ENCODE results near the gene HLA-DPB1. TPM values are rescaled to one million over a fixed set of nuclear protein-coding genes. Genes with fewer than 3 reads are reported as not detected.

The HLA-DPB1 gene
- polyA plus RNA-seq, 3 donors, result 10.7 to 26.6 (median 20.8) TPM

- no peak for DNase-seq (ENCODE audit: extremely low read depth in 1 of 11, low read depth in 9 of 11, low spot score in 4 of 11)
Measured at GRCh38 chr6:33064723-33065122, 11.1 kb upstream of the HLA-DPB1 start.

- no peak for DNase-seq (ENCODE audit: extremely low read depth in 1 of 11, low read depth in 9 of 11, low spot score in 4 of 11)
Measured at GRCh38 chr6:33065312-33065711, 10.5 kb upstream of the HLA-DPB1 start.

- no peak for DNase-seq (ENCODE audit: extremely low read depth in 1 of 11, low read depth in 9 of 11, low spot score in 4 of 11)
Measured at GRCh38 chr6:33066917-33067521, 8.8 kb upstream of the HLA-DPB1 start.

GRCh38 chr6:33069021-33069738 lies 6.6 kb upstream of the HLA-DPB1 start:
- no peak for DNase-seq (ENCODE audit: extremely low read depth in 1 of 11, low read depth in 9 of 11, low spot score in 4 of 11)

GRCh38 chr6:33070909-33071308 lies 4.9 kb upstream of the HLA-DPB1 start:
- DNase-seq (ENCODE audit: extremely low read depth in 1 of 11, low read depth in 9 of 11, low spot score in 4 of 11), result no peak

GRCh38 chr6:33071569-33071968 lies 4.2 kb upstream of the HLA-DPB1 start:
- no peak for DNase-seq (ENCODE audit: extremely low read depth in 1 of 11, low read depth in 9 of 11, low spot score in 4 of 11)

GRCh38 chr6:33072508-33073100 lies 3.2 kb upstream of the HLA-DPB1 start:
- no peak for DNase-seq (ENCODE audit: extremely low read depth in 1 of 11, low read depth in 9 of 11, low spot score in 4 of 11)

- DNase-seq (ENCODE audit: extremely low read depth in 1 of 11, low read depth in 9 of 11, low spot score in 4 of 11), result no peak
Measured at GRCh38 chr6:33073431-33073871, 2.3 kb upstream of the HLA-DPB1 start, which contains the start of gene HLA-DPA1. Gene HLA-DPA1 (minus strand): TSS chr6:33073649.

GRCh38 chr6:33075208-33075567 lies 602 bp upstream of the HLA-DPB1 start:
- no peak for DNase-seq (ENCODE audit: extremely low read depth in 1 of 11, low read depth in 9 of 11, low spot score in 4 of 11)

- DNase-seq (ENCODE audit: extremely low read depth in 1 of 11, low read depth in 9 of 11, low spot score in 4 of 11), result no peak
Measured at GRCh38 chr6:33076406-33076934, 680 bp downstream of the HLA-DPB1 start.

- no peak for DNase-seq (ENCODE audit: extremely low read depth in 1 of 11, low read depth in 9 of 11, low spot score in 4 of 11)
Measured at GRCh38 chr6:33077908-33078307, 2.1 kb downstream of the HLA-DPB1 start.

GRCh38 chr6:33078442-33078841 lies 2.7 kb downstream of the HLA-DPB1 start:
- DNase-seq (ENCODE audit: extremely low read depth in 1 of 11, low read depth in 9 of 11, low spot score in 4 of 11), result no peak

GRCh38 chr6:33078919-33079521 lies 3.2 kb downstream of the HLA-DPB1 start:
- no peak for DNase-seq (ENCODE audit: extremely low read depth in 1 of 11, low read depth in 9 of 11, low spot score in 4 of 11)

GRCh38 chr6:33079580-33079979 lies 3.8 kb downstream of the HLA-DPB1 start:
- no peak for DNase-seq (ENCODE audit: extremely low read depth in 1 of 11, low read depth in 9 of 11, low spot score in 4 of 11)

- DNase-seq (ENCODE audit: extremely low read depth in 1 of 11, low read depth in 9 of 11, low spot score in 4 of 11), result peak; percentile 47 to 85 (median 56)
Measured at GRCh38 chr6:33080127-33081089, 4.6 kb downstream of the HLA-DPB1 start.

GRCh38 chr6:33081098-33081824 lies 5.5 kb downstream of the HLA-DPB1 start:
- DNase-seq (ENCODE audit: extremely low read depth in 1 of 11, low read depth in 9 of 11, low spot score in 4 of 11), result no peak

- peak in 5 of 11 donors; percentile 16 to 35 (median 24) for DNase-seq (ENCODE audit: extremely low read depth in 1 of 11, low read depth in 9 of 11, low spot score in 4 of 11)
Measured at GRCh38 chr6:33082702-33083101, 6.9 kb downstream of the HLA-DPB1 start.

- DNase-seq (ENCODE audit: extremely low read depth in 1 of 11, low read depth in 9 of 11, low spot score in 4 of 11), result no peak
Measured at GRCh38 chr6:33085627-33086026, 9.8 kb downstream of the HLA-DPB1 start.

All from renal cortex interstitium (tissue), 11 donors.